SK-N-SH treated with all-trans-retinoic acid at 6 μM for 48 hours (cell line): ENCODE measurements around the gene GSTP1.

ENCODE experiments used
- ARNTL ChIP-seq: fragments of 450-650 bp; formaldehyde crosslinking; IDR thresholded peaks from 2 replicates; pipeline ENCODE4 v1.5.0; 2020; ENCODE audit warnings: low read depth, mild to moderate bottlenecking, moderate library complexity, borderline replicate concordance
- ESRRG ChIP-seq: fragments of 250-450 bp; sonication (Bioruptor Pico); IDR thresholded peaks from 2 replicates; pipeline ENCODE4 v1.6.1; 2021; ENCODE audit warnings: mild to moderate bottlenecking
- GLIS3 ChIP-seq: fragments of 250-450 bp; sonication (Bioruptor Pico); IDR thresholded peaks from 2 replicates; pipeline ENCODE4 v1.5.0; 2020; ENCODE audit warnings: mild to moderate bottlenecking, moderate library complexity
- ISL1 ChIP-seq: fragments of 250-450 bp; sonication (Bioruptor Pico); IDR thresholded peaks from 2 replicates; pipeline ENCODE4 v2.1.2; 2022; ENCODE audit warnings: mild to moderate bottlenecking, moderate library complexity
- PPARA ChIP-seq: fragments of 250-450 bp; sonication (Bioruptor Pico); IDR thresholded peaks from 2 replicates; pipeline ENCODE4 v1.5.0; 2020; ENCODE audit warnings: mild to moderate bottlenecking, borderline replicate concordance
- RARB ChIP-seq: fragments of 250-450 bp; sonication (Bioruptor Pico); IDR thresholded peaks from 2 replicates; pipeline ENCODE4 v1.8.0; 2021; ENCODE audit warnings: mild to moderate bottlenecking, moderate library complexity
- TOX ChIP-seq: fragments of 250-450 bp; sonication (Bioruptor Pico); IDR thresholded peaks from 2 replicates; pipeline ENCODE4 v1.8.0; 2021; ENCODE audit warnings: mild to moderate bottlenecking, moderate library complexity, borderline replicate concordance
- ZFP30 ChIP-seq: fragments of 450-650 bp; formaldehyde crosslinking; IDR thresholded peaks from 2 replicates; pipeline ENCODE4 v1.5.0; 2022; ENCODE audit warnings: mild to moderate bottlenecking, moderate library complexity
- ZNF70 ChIP-seq: fragments of 450-650 bp; formaldehyde crosslinking; IDR thresholded peaks from 2 replicates; pipeline ENCODE4 v1.5.0; 2020; ENCODE audit warnings: mild to moderate bottlenecking, moderate library complexity
- TF ChIP-seq, protein P1 (sequence below): fragments of 250-450 bp; sonication (Bioruptor Pico); IDR thresholded peaks from 2 replicates; pipeline ENCODE4 v1.8.0; 2020; ENCODE audit warnings: mild to moderate bottlenecking, moderate library complexity, borderline replicate concordance
- TF ChIP-seq, protein P2 (sequence below): fragments of 250-450 bp; sonication (Bioruptor Pico); IDR thresholded peaks from 2 replicates; pipeline ENCODE4 v1.8.0; 2021; ENCODE audit warnings: low read depth, mild to moderate bottlenecking, moderate library complexity, borderline replicate concordance

DNA sequence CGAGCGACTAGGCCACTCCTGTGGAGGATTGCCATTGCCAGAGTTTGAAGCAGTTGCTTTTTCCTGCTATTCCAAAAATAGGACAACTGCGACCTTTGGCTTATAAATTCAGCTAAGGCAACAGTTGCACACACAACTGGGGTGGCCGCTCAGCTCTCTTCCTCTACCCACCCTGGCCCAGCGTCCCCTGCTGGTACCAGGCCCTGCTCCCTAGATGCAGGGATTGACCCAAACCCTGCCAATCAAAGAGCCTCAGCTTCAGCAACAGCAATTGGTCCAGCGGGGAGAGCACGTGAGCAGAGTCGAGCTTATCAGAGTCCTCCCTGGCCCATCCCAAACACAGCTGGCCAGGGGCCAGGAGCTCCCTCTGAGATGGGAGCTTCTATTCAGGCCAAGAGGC is 38.3 kb upstream of the GSTP1 start:
- TF ChIP-seq GLIS3 (CRISPR knock-in tag): no peak
- TF ChIP-seq, protein P1, sequence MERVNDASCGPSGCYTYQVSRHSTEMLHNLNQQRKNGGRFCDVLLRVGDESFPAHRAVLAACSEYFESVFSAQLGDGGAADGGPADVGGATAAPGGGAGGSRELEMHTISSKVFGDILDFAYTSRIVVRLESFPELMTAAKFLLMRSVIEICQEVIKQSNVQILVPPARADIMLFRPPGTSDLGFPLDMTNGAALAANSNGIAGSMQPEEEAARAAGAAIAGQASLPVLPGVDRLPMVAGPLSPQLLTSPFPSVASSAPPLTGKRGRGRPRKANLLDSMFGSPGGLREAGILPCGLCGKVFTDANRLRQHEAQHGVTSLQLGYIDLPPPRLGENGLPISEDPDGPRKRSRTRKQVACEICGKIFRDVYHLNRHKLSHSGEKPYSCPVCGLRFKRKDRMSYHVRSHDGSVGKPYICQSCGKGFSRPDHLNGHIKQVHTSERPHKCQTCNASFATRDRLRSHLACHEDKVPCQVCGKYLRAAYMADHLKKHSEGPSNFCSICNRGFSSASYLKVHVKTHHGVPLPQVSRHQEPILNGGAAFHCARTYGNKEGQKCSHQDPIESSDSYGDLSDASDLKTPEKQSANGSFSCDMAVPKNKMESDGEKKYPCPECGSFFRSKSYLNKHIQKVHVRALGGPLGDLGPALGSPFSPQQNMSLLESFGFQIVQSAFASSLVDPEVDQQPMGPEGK: no peak
- TF ChIP-seq, protein P2, sequence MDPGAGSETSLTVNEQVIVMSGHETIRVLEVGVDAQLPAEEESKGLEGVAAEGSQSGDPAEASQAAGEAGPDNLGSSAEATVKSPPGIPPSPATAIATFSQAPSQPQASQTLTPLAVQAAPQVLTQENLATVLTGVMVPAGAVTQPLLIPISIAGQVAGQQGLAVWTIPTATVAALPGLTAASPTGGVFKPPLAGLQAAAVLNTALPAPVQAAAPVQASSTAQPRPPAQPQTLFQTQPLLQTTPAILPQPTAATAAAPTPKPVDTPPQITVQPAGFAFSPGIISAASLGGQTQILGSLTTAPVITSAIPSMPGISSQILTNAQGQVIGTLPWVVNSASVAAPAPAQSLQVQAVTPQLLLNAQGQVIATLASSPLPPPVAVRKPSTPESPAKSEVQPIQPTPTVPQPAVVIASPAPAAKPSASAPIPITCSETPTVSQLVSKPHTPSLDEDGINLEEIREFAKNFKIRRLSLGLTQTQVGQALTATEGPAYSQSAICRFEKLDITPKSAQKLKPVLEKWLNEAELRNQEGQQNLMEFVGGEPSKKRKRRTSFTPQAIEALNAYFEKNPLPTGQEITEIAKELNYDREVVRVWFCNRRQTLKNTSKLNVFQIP: no peak
- no peak for TF ChIP-seq ZFP30 (CRISPR knock-in tag)
- TF ChIP-seq ARNTL (CRISPR knock-in tag): no peak
- no peak for TF ChIP-seq PPARA (CRISPR knock-in tag)
- TF ChIP-seq ZNF70 (CRISPR knock-in tag): no peak
- TF ChIP-seq ISL1: no peak
- TF ChIP-seq ESRRG: no peak
- TF ChIP-seq RARB (CRISPR knock-in tag): no peak
- TF ChIP-seq TOX (CRISPR knock-in tag): no peak
